HepG2 (cell line): Measurements from ENCODE around the gene TSPYL1.

Source experiments
- EZH2 ChIP-seq: conservative IDR thresholded peaks from 2 replicates; pipeline ENCODE4 v1.6.1; 2012; ENCODE audit warnings: mild to moderate bottlenecking, low read depth, low read length, moderate library complexity
- KLF6 ChIP-seq: IDR thresholded peaks from 2 replicates; pipeline ENCODE4 v1.8.0; 2016; ENCODE audit warnings: missing biosample characterization, missing genetic modification reagents
- POLR2A ChIP-seq, 2 experiments: IDR thresholded peaks; 2 replicates each; pipeline ENCODE4 v1.6.1; 2011; ENCODE audit warnings: low read depth in 2 of 2, low read length in 2 of 2, mild to moderate bottlenecking in 1 of 2, moderate library complexity in 1 of 2; ENCODE audit not compliant: insufficient read depth in 1 of 2
- POLR2AphosphoS5 ChIP-seq: IDR thresholded peaks from 2 replicates; pipeline ENCODE4 v1.6.1; 2012; ENCODE audit warnings: low read depth, low read length
- SETDB1 ChIP-seq: sonication (generic); formaldehyde crosslinking; IDR thresholded peaks from 2 replicates; pipeline ENCODE4 v1.5.1; 2020; ENCODE audit warnings: missing genetic modification reagents, mild to moderate bottlenecking, borderline replicate concordance
- ZNF274 ChIP-seq: sonication (generic); formaldehyde crosslinking; IDR thresholded peaks from 2 replicates; pipeline ENCODE4 v1.5.1; 2020; ENCODE audit warnings: mild to moderate bottlenecking, missing genetic modification reagents
- ZNF350 ChIP-seq: sonication (generic); formaldehyde crosslinking; IDR thresholded peaks from 2 replicates; pipeline ENCODE4 v1.4.0; 2020; ENCODE audit warnings: mild to moderate bottlenecking, low read depth, missing genetic modification reagents, borderline replicate concordance
- TF ChIP-seq, protein P1 (sequence below): sonication (generic); formaldehyde crosslinking; IDR thresholded peaks from 2 replicates; pipeline ENCODE4 v1.5.0; 2020; ENCODE audit warnings: mild to moderate bottlenecking, missing genetic modification reagents, moderate library complexity
- TF ChIP-seq, protein P2 (sequence below): sonication (generic); formaldehyde crosslinking; IDR thresholded peaks from 2 replicates; pipeline ENCODE4 v1.5.1; 2020; ENCODE audit warnings: mild to moderate bottlenecking, missing genetic modification reagents, moderate library complexity
- TF ChIP-seq, protein P3 (sequence below): sonication (generic); formaldehyde crosslinking; IDR thresholded peaks from 2 replicates; pipeline ENCODE4 v1.8.0; 2022; ENCODE audit warnings: missing genetic modification reagents, mild to moderate bottlenecking, inconsistent platforms, borderline replicate concordance
- TF ChIP-seq, protein P4 (sequence below): sonication (generic); formaldehyde crosslinking; conservative IDR thresholded peaks from 2 replicates; pipeline ENCODE4 v1.4.0; 2020; ENCODE audit warnings: missing genetic modification reagents
- TF ChIP-seq, protein P5 (sequence below): sonication (generic); formaldehyde crosslinking; IDR thresholded peaks from 2 replicates; pipeline ENCODE4 v1.4.0; 2020; ENCODE audit warnings: low read depth, mild to moderate bottlenecking, missing genetic modification reagents

DNA sequence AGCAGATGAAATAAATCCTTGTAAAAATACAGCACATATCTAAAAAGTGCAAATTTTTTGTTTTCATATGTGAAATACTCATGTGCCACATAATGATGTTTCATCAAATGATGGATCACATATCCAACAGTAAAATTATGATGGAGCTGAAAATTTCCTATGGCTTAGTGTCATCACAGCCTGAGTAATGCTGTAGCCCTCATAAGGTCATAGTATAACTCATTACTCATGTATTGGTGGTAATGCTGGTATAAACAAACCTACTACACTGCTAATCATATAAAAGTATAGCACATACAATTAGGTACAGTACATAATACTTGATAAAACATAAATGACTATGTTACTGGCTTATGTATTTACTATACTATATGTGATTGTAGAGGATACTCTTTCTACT is 12.9 kb downstream of the TSPYL1 start:
- TF ChIP-seq POLR2A (IDR thresholded peaks at IDR 0.05; ENCODE audit: insufficient read depth in 1 of 2, low read depth in 2 of 2, low read length in 2 of 2) = no peak
- TF ChIP-seq POLR2AphosphoS5 = no peak
- TF ChIP-seq EZH2 = no peak
- no peak for TF ChIP-seq ZNF350 (CRISPR knock-in tag)
- TF ChIP-seq, protein P1, sequence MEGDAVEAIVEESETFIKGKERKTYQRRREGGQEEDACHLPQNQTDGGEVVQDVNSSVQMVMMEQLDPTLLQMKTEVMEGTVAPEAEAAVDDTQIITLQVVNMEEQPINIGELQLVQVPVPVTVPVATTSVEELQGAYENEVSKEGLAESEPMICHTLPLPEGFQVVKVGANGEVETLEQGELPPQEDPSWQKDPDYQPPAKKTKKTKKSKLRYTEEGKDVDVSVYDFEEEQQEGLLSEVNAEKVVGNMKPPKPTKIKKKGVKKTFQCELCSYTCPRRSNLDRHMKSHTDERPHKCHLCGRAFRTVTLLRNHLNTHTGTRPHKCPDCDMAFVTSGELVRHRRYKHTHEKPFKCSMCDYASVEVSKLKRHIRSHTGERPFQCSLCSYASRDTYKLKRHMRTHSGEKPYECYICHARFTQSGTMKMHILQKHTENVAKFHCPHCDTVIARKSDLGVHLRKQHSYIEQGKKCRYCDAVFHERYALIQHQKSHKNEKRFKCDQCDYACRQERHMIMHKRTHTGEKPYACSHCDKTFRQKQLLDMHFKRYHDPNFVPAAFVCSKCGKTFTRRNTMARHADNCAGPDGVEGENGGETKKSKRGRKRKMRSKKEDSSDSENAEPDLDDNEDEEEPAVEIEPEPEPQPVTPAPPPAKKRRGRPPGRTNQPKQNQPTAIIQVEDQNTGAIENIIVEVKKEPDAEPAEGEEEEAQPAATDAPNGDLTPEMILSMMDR (CRISPR knock-in tag) = no peak
- TF ChIP-seq, protein P2, sequence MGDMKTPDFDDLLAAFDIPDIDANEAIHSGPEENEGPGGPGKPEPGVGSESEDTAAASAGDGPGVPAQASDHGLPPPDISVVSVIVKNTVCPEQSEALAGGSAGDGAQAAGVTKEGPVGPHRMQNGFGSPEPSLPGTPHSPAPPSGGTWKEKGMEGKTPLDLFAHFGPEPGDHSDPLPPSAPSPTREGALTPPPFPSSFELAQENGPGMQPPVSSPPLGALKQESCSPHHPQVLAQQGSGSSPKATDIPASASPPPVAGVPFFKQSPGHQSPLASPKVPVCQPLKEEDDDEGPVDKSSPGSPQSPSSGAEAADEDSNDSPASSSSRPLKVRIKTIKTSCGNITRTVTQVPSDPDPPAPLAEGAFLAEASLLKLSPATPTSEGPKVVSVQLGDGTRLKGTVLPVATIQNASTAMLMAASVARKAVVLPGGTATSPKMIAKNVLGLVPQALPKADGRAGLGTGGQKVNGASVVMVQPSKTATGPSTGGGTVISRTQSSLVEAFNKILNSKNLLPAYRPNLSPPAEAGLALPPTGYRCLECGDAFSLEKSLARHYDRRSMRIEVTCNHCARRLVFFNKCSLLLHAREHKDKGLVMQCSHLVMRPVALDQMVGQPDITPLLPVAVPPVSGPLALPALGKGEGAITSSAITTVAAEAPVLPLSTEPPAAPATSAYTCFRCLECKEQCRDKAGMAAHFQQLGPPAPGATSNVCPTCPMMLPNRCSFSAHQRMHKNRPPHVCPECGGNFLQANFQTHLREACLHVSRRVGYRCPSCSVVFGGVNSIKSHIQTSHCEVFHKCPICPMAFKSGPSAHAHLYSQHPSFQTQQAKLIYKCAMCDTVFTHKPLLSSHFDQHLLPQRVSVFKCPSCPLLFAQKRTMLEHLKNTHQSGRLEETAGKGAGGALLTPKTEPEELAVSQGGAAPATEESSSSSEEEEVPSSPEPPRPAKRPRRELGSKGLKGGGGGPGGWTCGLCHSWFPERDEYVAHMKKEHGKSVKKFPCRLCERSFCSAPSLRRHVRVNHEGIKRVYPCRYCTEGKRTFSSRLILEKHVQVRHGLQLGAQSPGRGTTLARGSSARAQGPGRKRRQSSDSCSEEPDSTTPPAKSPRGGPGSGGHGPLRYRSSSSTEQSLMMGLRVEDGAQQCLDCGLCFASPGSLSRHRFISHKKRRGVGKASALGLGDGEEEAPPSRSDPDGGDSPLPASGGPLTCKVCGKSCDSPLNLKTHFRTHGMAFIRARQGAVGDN (CRISPR knock-in tag) = no peak
- TF ChIP-seq, protein P3, sequence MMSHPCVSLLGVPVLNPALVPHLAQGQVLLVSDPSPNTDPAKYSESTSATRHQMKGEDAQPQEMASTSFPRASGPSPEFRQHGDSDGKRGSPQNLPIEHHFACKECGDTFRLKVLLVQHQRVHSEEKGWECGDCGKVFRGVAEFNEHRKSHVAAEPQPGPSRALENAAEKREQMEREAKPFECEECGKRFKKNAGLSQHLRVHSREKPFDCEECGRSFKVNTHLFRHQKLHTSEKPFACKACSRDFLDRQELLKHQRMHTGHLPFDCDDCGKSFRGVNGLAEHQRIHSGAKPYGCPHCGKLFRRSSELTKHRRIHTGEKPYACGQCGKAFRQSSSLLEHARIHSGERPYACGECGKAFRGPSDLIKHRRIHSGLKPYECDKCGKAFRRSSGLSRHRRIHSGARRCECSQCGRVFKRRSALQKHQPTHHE (CRISPR knock-in tag) = no peak
- TF ChIP-seq, protein P4, sequence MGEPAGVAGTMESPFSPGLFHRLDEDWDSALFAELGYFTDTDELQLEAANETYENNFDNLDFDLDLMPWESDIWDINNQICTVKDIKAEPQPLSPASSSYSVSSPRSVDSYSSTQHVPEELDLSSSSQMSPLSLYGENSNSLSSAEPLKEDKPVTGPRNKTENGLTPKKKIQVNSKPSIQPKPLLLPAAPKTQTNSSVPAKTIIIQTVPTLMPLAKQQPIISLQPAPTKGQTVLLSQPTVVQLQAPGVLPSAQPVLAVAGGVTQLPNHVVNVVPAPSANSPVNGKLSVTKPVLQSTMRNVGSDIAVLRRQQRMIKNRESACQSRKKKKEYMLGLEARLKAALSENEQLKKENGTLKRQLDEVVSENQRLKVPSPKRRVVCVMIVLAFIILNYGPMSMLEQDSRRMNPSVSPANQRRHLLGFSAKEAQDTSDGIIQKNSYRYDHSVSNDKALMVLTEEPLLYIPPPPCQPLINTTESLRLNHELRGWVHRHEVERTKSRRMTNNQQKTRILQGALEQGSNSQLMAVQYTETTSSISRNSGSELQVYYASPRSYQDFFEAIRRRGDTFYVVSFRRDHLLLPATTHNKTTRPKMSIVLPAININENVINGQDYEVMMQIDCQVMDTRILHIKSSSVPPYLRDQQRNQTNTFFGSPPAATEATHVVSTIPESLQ = no peak
- TF ChIP-seq, protein P5, sequence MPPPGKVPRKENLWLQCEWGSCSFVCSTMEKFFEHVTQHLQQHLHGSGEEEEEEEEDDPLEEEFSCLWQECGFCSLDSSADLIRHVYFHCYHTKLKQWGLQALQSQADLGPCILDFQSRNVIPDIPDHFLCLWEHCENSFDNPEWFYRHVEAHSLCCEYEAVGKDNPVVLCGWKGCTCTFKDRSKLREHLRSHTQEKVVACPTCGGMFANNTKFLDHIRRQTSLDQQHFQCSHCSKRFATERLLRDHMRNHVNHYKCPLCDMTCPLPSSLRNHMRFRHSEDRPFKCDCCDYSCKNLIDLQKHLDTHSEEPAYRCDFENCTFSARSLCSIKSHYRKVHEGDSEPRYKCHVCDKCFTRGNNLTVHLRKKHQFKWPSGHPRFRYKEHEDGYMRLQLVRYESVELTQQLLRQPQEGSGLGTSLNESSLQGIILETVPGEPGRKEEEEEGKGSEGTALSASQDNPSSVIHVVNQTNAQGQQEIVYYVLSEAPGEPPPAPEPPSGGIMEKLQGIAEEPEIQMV (CRISPR knock-in tag) = no peak
- no peak for TF ChIP-seq SETDB1 (CRISPR knock-in tag)
- TF ChIP-seq KLF6 (CRISPR knock-in tag) = no peak
- no peak for TF ChIP-seq ZNF274 (CRISPR knock-in tag)
